GM06990 (cell line): Measurements from ENCODE around the gene NSMF.
A peak's percentile ranks its signal among the peaks of the same experiment; 100 is the strongest.

Experiments
- DNase-seq: peaks from one replicate; pipeline ENCODE4 v3.0.0-alpha.2; 2011; ENCODE audit not compliant: insufficient read length; ENCODE audit errors: extremely low read depth
- H3K27me3 ChIP-seq: replicated peaks from 2 replicates; pipeline ENCODE4 v1.6.0; 2011; ENCODE audit warnings: low read length; ENCODE audit not compliant: control insufficient read depth, insufficient read depth
- H3K36me3 ChIP-seq: 2 replicates; pipeline ENCODE4 v1.5.1; 2011; ENCODE audit warnings: low read length; ENCODE audit not compliant: control insufficient read depth, insufficient read depth
- H3K4me3 ChIP-seq: replicated peaks from 2 replicates; pipeline ENCODE4 v1.5.1; 2011; ENCODE audit warnings: low read depth, mild to moderate bottlenecking, control low read depth, low read length
- TF ChIP-seq, protein P1 (sequence below): IDR thresholded peaks from 2 replicates; pipeline ENCODE4 v1.5.1; 2011; ENCODE audit warnings: low read length, control low read depth, mild to moderate bottlenecking, inconsistent platforms; ENCODE audit not compliant: insufficient read depth, poor library complexity, severe bottlenecking

The NSMF gene

DNA sequence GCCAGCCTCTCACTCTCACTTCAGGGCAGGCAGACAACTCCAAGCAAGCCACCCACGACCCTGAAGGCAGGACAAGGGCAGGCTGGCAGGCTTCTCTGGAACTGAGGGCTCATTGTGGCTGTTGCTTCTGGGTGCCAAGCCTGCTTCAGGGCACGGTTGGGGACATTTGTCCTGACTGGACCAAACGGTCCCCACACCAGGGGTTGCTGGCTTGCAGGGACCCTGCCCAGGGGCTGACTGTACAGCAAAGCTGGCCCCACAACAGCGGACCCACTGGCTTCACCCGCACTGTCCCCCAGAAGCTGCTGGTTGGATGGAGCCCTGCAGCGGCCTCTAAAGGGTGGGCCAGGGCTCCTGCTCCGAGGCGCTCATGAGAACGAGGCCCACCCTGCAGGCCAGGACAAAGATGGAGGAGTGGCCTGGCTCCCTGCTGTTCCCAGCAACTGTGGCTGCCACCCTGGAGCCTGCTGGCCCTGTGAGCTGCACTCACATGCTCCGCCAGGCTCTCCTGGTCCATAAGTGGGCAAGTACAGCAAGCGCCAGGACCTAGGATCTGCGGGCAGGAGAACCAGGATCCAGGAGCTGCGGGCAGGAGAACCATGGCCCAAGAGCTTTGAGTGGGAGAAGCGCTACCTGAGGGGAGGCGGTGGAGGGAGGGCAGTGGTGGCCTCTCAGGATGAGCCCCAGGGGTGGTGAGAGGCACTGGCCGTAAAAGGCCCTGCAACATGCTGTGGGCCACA, 34.4 kb upstream of the NSMF start:
- no peaks in the 10 kb centered on the region for H3K36me3 ChIP-seq
- H3K4me3 ChIP-seq, result no peak overlapping the region
- TF ChIP-seq, protein P1, sequence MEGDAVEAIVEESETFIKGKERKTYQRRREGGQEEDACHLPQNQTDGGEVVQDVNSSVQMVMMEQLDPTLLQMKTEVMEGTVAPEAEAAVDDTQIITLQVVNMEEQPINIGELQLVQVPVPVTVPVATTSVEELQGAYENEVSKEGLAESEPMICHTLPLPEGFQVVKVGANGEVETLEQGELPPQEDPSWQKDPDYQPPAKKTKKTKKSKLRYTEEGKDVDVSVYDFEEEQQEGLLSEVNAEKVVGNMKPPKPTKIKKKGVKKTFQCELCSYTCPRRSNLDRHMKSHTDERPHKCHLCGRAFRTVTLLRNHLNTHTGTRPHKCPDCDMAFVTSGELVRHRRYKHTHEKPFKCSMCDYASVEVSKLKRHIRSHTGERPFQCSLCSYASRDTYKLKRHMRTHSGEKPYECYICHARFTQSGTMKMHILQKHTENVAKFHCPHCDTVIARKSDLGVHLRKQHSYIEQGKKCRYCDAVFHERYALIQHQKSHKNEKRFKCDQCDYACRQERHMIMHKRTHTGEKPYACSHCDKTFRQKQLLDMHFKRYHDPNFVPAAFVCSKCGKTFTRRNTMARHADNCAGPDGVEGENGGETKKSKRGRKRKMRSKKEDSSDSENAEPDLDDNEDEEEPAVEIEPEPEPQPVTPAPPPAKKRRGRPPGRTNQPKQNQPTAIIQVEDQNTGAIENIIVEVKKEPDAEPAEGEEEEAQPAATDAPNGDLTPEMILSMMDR, result no peak
- no peaks in the 10 kb centered on the region for H3K27me3 ChIP-seq
- DNase-seq, result no peak

DNA sequence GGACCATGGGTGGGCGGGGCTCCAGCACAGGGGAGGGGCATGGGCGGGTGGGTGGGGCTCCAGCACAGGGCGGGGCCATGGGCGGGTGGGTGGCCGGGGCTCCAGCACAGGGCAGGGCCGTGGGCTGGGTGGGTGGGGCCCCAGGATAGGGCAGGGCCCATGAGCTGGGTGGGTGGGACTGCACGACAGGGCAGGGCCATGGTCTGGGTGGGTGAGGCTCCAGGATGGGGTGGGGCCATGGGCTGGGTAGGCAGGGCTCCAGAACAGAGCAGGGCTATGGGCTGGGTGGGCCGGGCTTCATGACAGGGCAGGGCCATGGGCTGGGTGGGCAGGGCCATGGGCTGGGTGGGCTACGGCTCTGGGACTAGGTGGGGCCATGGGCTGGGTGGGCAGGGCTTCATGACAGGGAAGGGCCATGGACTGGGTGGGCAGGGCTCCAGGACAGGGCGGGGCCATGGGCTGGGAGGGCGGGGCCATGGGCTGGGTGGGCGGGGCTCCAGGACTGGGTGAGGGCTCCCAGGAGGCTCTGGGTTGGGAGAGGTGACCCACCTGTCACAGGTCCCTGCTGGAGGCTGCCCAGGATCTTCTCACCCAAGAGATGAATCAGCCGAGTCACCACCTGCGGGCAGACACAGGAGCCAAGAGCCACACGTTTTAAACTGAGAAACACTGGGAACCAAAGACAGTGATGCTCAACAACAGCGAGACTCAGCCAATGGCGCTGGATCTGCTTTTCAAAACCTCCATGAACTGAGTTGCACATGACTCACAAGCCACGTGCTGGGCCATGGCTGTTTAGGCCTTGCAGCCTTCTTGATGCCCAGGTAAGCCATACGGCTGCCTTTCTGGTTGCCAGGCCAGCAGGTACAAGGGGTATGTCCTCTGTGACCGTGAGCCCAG, 33.6 kb upstream of the NSMF start:
- DNase-seq, result peak; percentile 59
- TF ChIP-seq, protein P1, result no peak
- no peaks in the 10 kb centered on the region for H3K27me3 ChIP-seq
- H3K36me3 ChIP-seq, result no peaks in the 10 kb centered on the region
- H3K4me3 ChIP-seq, result no peak overlapping the region

DNA sequence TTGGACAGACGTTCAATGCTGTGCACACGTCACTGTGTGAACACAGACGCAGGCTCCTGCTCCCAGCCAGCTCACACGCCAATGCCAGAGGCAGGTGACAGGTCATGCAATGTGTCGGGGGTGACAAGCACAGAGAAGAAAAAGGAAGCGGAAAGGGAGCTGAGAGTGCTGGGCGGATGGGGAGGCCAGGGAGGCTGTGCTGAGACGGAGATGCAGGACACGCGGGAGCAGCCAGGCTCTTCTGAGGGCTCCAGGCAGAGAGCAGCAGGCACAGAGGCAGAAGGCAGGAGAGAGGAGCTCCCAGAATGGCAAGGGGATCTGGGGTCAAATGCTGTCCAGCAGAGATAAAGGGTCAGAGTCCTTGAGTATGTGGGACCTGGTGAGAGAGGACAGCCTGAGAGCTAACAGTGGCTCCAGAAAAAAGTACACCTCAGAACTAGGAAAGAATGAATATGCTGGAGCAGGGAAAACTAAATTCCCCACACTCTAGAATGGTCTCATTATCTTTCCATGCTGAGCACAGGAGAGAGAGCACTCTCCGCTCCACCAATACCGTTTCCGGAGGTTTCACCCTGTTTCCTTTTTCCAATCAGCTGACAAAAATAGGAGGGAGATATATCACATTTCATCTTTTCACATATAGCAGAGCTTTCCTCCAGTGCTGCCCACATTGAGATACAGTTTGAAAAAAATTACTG, 32.8 kb upstream of the NSMF start:
- TF ChIP-seq, protein P1, result no peak
- no peak for DNase-seq
- Histone ChIP-seq H3K27me3 (no peaks in the 10 kb centered on the region), H3K4me3 (no peak overlapping the region), H3K36me3 (no peaks in the 10 kb centered on the region)

DNA sequence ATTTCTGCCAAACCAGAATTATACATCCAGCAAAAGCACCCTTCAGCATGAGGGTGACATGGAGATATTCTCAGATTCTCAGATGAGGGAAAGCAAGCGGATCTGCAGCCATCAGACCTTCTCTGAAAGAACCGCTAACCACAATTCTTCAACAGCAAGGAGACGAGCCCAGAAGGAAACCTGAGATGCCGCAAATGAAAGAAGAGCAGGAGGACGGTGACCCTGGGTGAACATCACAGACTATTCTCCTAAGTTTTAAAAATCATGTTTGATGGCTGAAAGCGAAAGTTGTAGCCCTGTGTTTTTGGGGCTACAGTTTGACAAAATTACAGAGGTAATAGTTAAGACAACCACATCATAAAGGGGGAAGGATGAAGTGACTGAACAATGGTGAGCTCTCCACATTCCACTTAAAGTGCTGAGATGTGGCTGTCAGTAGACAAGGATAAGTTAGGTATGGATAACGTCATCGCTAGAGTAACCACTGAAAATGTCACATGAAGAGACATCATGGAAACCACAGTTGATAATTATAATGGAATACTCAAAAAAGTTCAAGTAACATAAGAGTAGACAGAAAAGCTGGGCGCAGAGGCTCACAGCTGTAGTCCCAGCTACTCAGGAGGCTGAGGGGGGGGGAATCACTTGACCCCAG, 31.5 kb upstream of the NSMF start:
- no peak for DNase-seq
- no peaks in the 10 kb centered on the region for H3K36me3 ChIP-seq
- TF ChIP-seq, protein P1, result no peak
- no peaks in the 10 kb centered on the region for H3K27me3 ChIP-seq
- H3K4me3 ChIP-seq, result no peak overlapping the region

DNA sequence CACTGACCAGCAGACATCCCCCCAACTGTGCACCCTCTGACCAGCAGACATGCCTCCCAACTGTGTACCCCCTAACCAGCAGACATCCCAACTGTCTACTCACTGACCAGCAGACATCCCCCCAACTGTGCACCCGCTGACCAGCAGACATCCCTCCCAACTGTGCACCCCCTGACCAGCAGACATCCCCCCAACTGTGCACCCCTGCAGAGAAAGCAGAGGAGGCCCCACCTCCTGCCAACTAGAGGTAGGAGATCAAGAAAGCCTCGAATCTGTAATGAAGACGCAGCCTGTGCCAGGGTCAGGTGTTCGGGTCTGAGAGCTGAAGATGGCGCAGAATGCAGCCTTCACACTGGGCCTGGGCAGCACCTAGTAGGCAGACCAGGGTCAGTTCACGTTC, 29.8 kb upstream of the NSMF start:
- Histone ChIP-seq H3K36me3 (no peaks in the 10 kb centered on the region), H3K4me3 (no peak overlapping the region), H3K27me3 (no peaks in the 10 kb centered on the region)
- no peak for DNase-seq
- TF ChIP-seq, protein P1, result no peak
